ACC112 (cell line): Measurements from ENCODE around the gene BORA.
"Not testable (repeated sequence)": the region's sequence is repeated elsewhere in the genome, so short reads cannot be mapped to it uniquely, and the experiment has no call there.

Source experiments
- H2AFZ ChIP-seq: fragments of 200-600 bp; sonication (generic); one replicate; pipeline ENCODE4 v1.6.0; 2017; ENCODE audit warnings: antibody characterized with exemption, low read length; ENCODE audit not compliant: unreplicated experiment
- H3K27ac ChIP-seq: fragments of 200-600 bp; sonication (generic); 2 replicates; pipeline ENCODE4 v1.5.1; 2014; ENCODE audit warnings: low read depth, mild to moderate bottlenecking, antibody characterized with exemption, low read length, moderate library complexity
- H3K27me3 ChIP-seq: fragments of 200-600 bp; sonication (generic); 2 replicates; pipeline ENCODE4 v1.6.1; 2014; ENCODE audit warnings: mild to moderate bottlenecking, antibody characterized with exemption, low read length, moderate library complexity, mixed read lengths; ENCODE audit not compliant: insufficient read depth
- H3K36me3 ChIP-seq: fragments of 200-600 bp; sonication (generic); 2 replicates; pipeline ENCODE4 v1.6.1; 2016; ENCODE audit warnings: mild to moderate bottlenecking, antibody characterized with exemption, low read length, moderate library complexity, mixed read lengths; ENCODE audit not compliant: insufficient read depth
- H3K4me1 ChIP-seq: fragments of 200-600 bp; sonication (generic); one replicate; pipeline ENCODE4 v1.6.1; 2016; ENCODE audit warnings: low read length, mixed read lengths; ENCODE audit not compliant: insufficient read depth, unreplicated experiment, control insufficient read depth
- H3K4me3 ChIP-seq: fragments of 200-600 bp; sonication (generic); 2 replicates; pipeline ENCODE4 v1.5.1; 2014; ENCODE audit warnings: mild to moderate bottlenecking, low read depth, low read length
- H3K79me2 ChIP-seq: fragments of 200-600 bp; sonication (generic); one replicate; pipeline ENCODE4 v1.6.0; 2016; ENCODE audit warnings: low read length; ENCODE audit not compliant: control insufficient read depth, unreplicated experiment, insufficient read depth

The BORA gene

GRCh38 chr13:72760189-72760588, 32.5 kb downstream of the BORA start:
- Histone ChIP-seq H3K27ac (no peak overlapping the region), H3K4me3 (no peak overlapping the region), H3K36me3 (peaks cover 40% of the 10 kb centered on the region), H3K79me2 (no peaks in the 10 kb centered on the region), H3K27me3 (no peaks in the 10 kb centered on the region), H2AFZ (no peak overlapping the region), H3K4me1 (no peaks in the 10 kb centered on the region)

GRCh38 chr13:72763411-72763810, 35.7 kb downstream of the BORA start:
- Histone ChIP-seq H3K79me2 (no peaks in the 10 kb centered on the region), H3K4me3 (no peak overlapping the region), H3K27me3 (no peaks in the 10 kb centered on the region), H3K27ac (no peak overlapping the region), H3K36me3 (peaks cover 65% of the 10 kb centered on the region), H3K4me1 (no peaks in the 10 kb centered on the region), H2AFZ (no peak overlapping the region)

- Histone ChIP-seq H2AFZ (no peak overlapping the region), H3K27ac (no peak overlapping the region), H3K36me3 (peaks cover 55% of the 10 kb centered on the region), H3K4me3 (no peak overlapping the region), H3K27me3 (no peaks in the 10 kb centered on the region), H3K79me2 (peaks cover 22% of the 10 kb centered on the region), H3K4me1 (no peaks in the 10 kb centered on the region)
Observed at GRCh38 chr13:72774019-72774418, 46.3 kb downstream of the BORA start.

- no peaks in the 10 kb centered on the region for H3K27me3 ChIP-seq
- H3K79me2 ChIP-seq, result peaks cover 80% of the 10 kb centered on the region
- H3K36me3 ChIP-seq, result peaks cover 23% of the 10 kb centered on the region
- H3K4me1 ChIP-seq, result no peaks in the 10 kb centered on the region
- peak within 1 kb of the TSS; percentile 71 for H3K27ac ChIP-seq
- H2AFZ ChIP-seq, result peak within 1 kb of the TSS; percentile 69
- peak within 1 kb of the TSS; percentile 95 for H3K4me3 ChIP-seq
Observed at GRCh38 chr13:72781451-72782439, 54.0 kb downstream of the BORA start, which contains the start of the genes DIS3 and PIBF1. TSS of gene DIS3 (minus strand) at chr13:72781900. CDS start at chr13:72781832, 68 bp downstream. TSS of gene PIBF1 (plus strand) at chr13:72782133. CDS start at chr13:72783470, 1,337 bp downstream.

GRCh38 chr13:72782717-72783116, 55.0 kb downstream of the BORA start:
- peaks cover 77% of the 10 kb centered on the region for H3K79me2 ChIP-seq
- peaks cover 16% of the 10 kb centered on the region for H3K36me3 ChIP-seq
- no peaks in the 10 kb centered on the region for H3K4me1 ChIP-seq
- H3K4me3 ChIP-seq, result peak overlapping the region; percentile 95
- peak overlapping the region; percentile 69 for H2AFZ ChIP-seq
- peak overlapping the region; percentile 71 for H3K27ac ChIP-seq
- no peaks in the 10 kb centered on the region for H3K27me3 ChIP-seq

- H3K4me3 ChIP-seq, H3K27me3 ChIP-seq, H3K4me1 ChIP-seq, H3K36me3 ChIP-seq, H3K27ac ChIP-seq, H2AFZ ChIP-seq: not testable (repeated sequence)
- peaks cover 70% of the 10 kb centered on the region for H3K79me2 ChIP-seq
Observed at GRCh38 chr13:72784679-72785078, 57.0 kb downstream of the BORA start.

GRCh38 chr13:72788831-72789230, 61.1 kb downstream of the BORA start:
- Histone ChIP-seq H3K27ac (no peak overlapping the region), H2AFZ (no peak overlapping the region), H3K4me1 (no peaks in the 10 kb centered on the region), H3K4me3 (no peak overlapping the region), H3K36me3 (peaks cover 25% of the 10 kb centered on the region), H3K79me2 (peaks cover 36% of the 10 kb centered on the region), H3K27me3 (no peaks in the 10 kb centered on the region)

GRCh38 chr13:72792640-72793039, 64.9 kb downstream of the BORA start:
- Histone ChIP-seq H3K79me2 (peaks cover 15% of the 10 kb centered on the region), H2AFZ (no peak overlapping the region), H3K4me1 (no peaks in the 10 kb centered on the region), H3K27ac (no peak overlapping the region), H3K4me3 (no peak overlapping the region), H3K27me3 (no peaks in the 10 kb centered on the region), H3K36me3 (peaks cover 30% of the 10 kb centered on the region)

GRCh38 chr13:72798817-72799216, 71.1 kb downstream of the BORA start:
- no peaks in the 10 kb centered on the region for H3K79me2 ChIP-seq
- no peaks in the 10 kb centered on the region for H3K27me3 ChIP-seq
- no peak overlapping the region for H3K27ac ChIP-seq
- H2AFZ ChIP-seq, result no peak overlapping the region
- H3K4me1 ChIP-seq, result no peaks in the 10 kb centered on the region
- H3K36me3 ChIP-seq, result peaks cover 16% of the 10 kb centered on the region
- no peak overlapping the region for H3K4me3 ChIP-seq

- no peak overlapping the region for H2AFZ ChIP-seq
- no peaks in the 10 kb centered on the region for H3K27me3 ChIP-seq
- H3K79me2 ChIP-seq, result no peaks in the 10 kb centered on the region
- no peak overlapping the region for H3K27ac ChIP-seq
- H3K4me1 ChIP-seq, result no peaks in the 10 kb centered on the region
- H3K36me3 ChIP-seq, result no peaks in the 10 kb centered on the region
- H3K4me3 ChIP-seq, result no peak overlapping the region
Observed at GRCh38 chr13:72804301-72804700, 76.6 kb downstream of the BORA start.
